MM.1S (cell line): ENCODE results near the gene CACNB4.

Experiments used
- DNase-seq: peaks from one replicate; pipeline ENCODE4 v3.0.0-alpha.2; 2015
- H2AFZ ChIP-seq: fragments of 300-600 bp; sonication (generic); 2 replicates; pipeline ENCODE4 v1.6.0; 2016; ENCODE audit warnings: antibody characterized with exemption, low read length
- H3F3A ChIP-seq: fragments of 300-600 bp; sonication (generic); 2 replicates; pipeline ENCODE4 v1.6.1; 2016; ENCODE audit warnings: mild to moderate bottlenecking, antibody characterized with exemption, low read length, moderate library complexity, mixed read lengths; ENCODE audit not compliant: insufficient read depth
- H3K27ac ChIP-seq: fragments of 300-600 bp; sonication (generic); 2 replicates; pipeline ENCODE4 v1.5.1; 2016; ENCODE audit warnings: mild to moderate bottlenecking, low read length
- H3K27me3 ChIP-seq: fragments of 300-600 bp; sonication (generic); replicated peaks from 2 replicates; pipeline ENCODE4 v1.6.0; 2016; ENCODE audit warnings: low read length; ENCODE audit not compliant: insufficient read depth
- H3K36me3 ChIP-seq: fragments of 300-600 bp; sonication (generic); replicated peaks from 2 replicates; pipeline ENCODE4 v1.6.1; 2016; ENCODE audit warnings: mild to moderate bottlenecking, low read length, mixed read lengths; ENCODE audit not compliant: insufficient read depth
- H3K4me1 ChIP-seq: fragments of 300-600 bp; sonication (generic); 2 replicates; pipeline ENCODE4 v1.6.1; 2016; ENCODE audit warnings: low read length, mixed read lengths
- H3K4me2 ChIP-seq: fragments of 300-600 bp; sonication (generic); 2 replicates; pipeline ENCODE4 v1.6.0; 2016; ENCODE audit warnings: low read depth, low read length
- H3K4me3 ChIP-seq: fragments of 300-600 bp; sonication (generic); 2 replicates; pipeline ENCODE4 v1.5.1; 2016; ENCODE audit warnings: low read length, mixed read lengths
- H3K79me2 ChIP-seq: fragments of 300-600 bp; sonication (generic); 2 replicates; pipeline ENCODE4 v1.6.1; 2016; ENCODE audit warnings: mixed run types, low read length, mixed read lengths
- H3K9ac ChIP-seq: fragments of 300-600 bp; sonication (generic); 2 replicates; pipeline ENCODE4 v1.6.1; 2016; ENCODE audit warnings: low read length, mixed read lengths
- H3K9me2 ChIP-seq: fragments of 300-600 bp; sonication (generic); replicated peaks from 2 replicates; pipeline ENCODE4 v1.6.1; 2016; ENCODE audit warnings: mild to moderate bottlenecking, low read length, mixed read lengths; ENCODE audit not compliant: insufficient read depth
- H3K9me3 ChIP-seq: fragments of 300-600 bp; sonication (generic); replicated peaks from 2 replicates; pipeline ENCODE4 v1.6.1; 2016; ENCODE audit warnings: mild to moderate bottlenecking, low read length, mixed read lengths; ENCODE audit not compliant: insufficient read depth
- H4K20me1 ChIP-seq: fragments of 300-600 bp; sonication (generic); 2 replicates; pipeline ENCODE4 v1.6.1; 2016; ENCODE audit warnings: mild to moderate bottlenecking, low read length, moderate library complexity, mixed read lengths; ENCODE audit not compliant: insufficient read depth
- EZH2 ChIP-seq: fragments of 300-600 bp; sonication (generic); optimal IDR thresholded peaks from 2 replicates; pipeline ENCODE3; 2017; ENCODE audit warnings: low read depth, mild to moderate bottlenecking, antibody characterized with exemption, low read length, mixed read lengths
- EZH2phosphoT487 ChIP-seq: fragments of 300-600 bp; sonication (generic); IDR thresholded peaks from 2 replicates; pipeline ENCODE4 v1.6.1; 2018; ENCODE audit warnings: antibody characterized with exemption, low read length
- TF ChIP-seq, protein P1 (sequence below): fragments of 300-600 bp; sonication (generic); IDR thresholded peaks from 2 replicates; pipeline ENCODE4 v1.5.1; 2016; ENCODE audit warnings: antibody characterized with exemption, low read length, mixed read lengths

The CACNB4 gene

DNA sequence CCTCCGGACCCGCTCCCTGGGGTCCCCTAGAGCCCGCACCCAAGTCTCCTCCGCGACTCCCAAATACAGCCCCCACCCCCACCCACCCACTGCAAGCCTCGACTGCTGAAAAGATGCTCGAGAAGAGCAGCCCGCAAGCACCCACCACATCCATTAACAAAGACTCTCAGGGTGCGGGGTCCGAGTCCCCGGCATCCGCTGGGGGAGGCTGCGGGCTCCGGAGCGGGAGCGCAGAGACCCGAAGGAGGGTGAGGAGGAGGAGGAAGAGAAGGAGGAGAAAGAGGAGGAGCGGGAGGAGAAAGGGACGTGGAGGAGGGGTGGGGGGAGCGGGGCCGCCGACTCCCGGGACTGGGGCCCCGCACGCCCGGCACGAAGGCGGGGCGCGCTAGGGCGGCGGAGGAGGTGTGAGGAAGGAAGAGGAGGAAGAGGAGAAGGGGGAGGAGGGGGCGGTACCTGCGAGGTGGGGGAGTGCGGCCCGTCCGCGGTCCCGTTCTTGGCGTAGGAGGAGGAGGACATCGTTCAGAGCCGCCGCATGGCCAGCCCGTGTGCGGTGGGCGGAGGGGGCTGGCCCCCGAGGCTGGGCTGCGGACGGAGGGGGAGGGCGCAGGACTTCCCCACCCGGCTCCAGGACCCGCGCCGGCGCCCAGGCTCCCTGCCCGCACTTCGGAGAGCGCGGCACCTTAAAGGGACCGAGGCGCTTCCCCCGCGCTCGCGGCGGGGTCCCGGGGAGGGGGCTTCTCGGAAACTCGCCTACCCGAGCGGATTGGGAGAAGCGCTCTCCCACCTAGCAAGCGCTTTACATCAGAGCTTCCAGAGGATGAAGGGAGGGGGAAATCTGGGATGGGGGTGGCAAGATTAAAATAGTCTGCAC, at the start of gene CACNB4:
Gene CACNB4 (minus strand): TSS at position 549 of the 871 bp plus-strand sequence.
- Histone ChIP-seq H3F3A (no peaks in the 10 kb centered on the region), H2AFZ (peak within 1 kb of the TSS; percentile 96), H3K27ac (no peak within 1 kb of the TSS), H3K4me3 (peak within 1 kb of the TSS; percentile 71), H3K9me2 (no peaks in the 10 kb centered on the region), H3K36me3 (no peaks in the 10 kb centered on the region), H3K4me2 (peak within 1 kb of the TSS; percentile 77), H3K9ac (peak within 1 kb of the TSS; percentile 12; the same call in 1 of the 2 replicates), H3K79me2 (no peaks in the 10 kb centered on the region), H3K4me1 (no peaks in the 10 kb centered on the region), H4K20me1 (no peaks in the 10 kb centered on the region), H3K27me3 (no peaks in the 10 kb centered on the region), H3K9me3 (no peaks in the 10 kb centered on the region)
- TF ChIP-seq, protein P1, sequence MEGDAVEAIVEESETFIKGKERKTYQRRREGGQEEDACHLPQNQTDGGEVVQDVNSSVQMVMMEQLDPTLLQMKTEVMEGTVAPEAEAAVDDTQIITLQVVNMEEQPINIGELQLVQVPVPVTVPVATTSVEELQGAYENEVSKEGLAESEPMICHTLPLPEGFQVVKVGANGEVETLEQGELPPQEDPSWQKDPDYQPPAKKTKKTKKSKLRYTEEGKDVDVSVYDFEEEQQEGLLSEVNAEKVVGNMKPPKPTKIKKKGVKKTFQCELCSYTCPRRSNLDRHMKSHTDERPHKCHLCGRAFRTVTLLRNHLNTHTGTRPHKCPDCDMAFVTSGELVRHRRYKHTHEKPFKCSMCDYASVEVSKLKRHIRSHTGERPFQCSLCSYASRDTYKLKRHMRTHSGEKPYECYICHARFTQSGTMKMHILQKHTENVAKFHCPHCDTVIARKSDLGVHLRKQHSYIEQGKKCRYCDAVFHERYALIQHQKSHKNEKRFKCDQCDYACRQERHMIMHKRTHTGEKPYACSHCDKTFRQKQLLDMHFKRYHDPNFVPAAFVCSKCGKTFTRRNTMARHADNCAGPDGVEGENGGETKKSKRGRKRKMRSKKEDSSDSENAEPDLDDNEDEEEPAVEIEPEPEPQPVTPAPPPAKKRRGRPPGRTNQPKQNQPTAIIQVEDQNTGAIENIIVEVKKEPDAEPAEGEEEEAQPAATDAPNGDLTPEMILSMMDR, result no peak
- TF ChIP-seq EZH2 (no peak), EZH2phosphoT487 (no peak)
- no peak for DNase-seq

DNA sequence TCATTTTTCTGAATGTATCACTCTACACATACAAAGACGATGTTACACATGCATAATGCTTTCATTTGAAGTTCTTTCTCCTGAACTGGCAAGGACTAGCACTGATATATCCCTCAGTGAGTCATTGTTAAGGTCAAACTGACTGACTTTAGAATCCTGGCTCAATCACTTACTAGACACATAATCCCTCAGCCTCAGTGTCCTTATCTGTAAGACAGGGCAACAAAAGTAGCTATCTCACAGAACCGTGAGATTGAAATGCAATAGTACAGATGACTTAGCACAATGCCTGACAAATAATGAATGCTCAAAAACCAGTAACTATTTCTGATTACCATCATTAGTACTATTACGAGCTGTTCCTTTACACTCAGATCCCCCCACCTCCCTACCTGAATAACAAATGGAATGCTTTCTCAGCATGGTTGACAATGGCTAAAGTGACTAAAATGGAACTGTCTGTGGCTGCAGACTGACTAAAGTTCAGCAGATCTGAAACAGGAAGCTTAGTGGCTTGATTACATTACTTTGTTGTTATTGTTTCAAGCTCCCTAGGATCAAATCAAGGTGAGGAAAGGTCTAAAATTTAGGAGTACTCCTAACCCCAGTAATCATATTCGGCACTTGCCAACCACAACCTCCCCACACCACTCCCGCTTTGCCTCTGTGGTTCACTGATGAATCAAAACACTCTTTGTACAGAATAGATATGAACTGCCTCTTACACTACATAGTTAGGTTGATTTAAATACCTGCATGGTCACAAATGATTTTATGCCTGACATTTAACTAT, 35.8 kb upstream of the CACNB4 start:
- Histone ChIP-seq H3K27ac (no peak overlapping the region), H3K9me3 (no peaks in the 10 kb centered on the region), H3K4me1 (peaks cover 12% of the 10 kb centered on the region), H3K4me2 (peak overlapping the region; percentile 6; the same call in 1 of the 2 replicates), H4K20me1 (no peaks in the 10 kb centered on the region), H3F3A (no peaks in the 10 kb centered on the region), H3K9me2 (no peaks in the 10 kb centered on the region), H2AFZ (no peak overlapping the region), H3K27me3 (no peaks in the 10 kb centered on the region), H3K79me2 (no peaks in the 10 kb centered on the region), H3K9ac (no peak overlapping the region), H3K4me3 (no peak overlapping the region), H3K36me3 (no peaks in the 10 kb centered on the region)
- DNase-seq, result peak; percentile 37
- TF ChIP-seq EZH2phosphoT487, result no peak
- TF ChIP-seq, protein P1, result no peak
- TF ChIP-seq EZH2, result no peak

DNA sequence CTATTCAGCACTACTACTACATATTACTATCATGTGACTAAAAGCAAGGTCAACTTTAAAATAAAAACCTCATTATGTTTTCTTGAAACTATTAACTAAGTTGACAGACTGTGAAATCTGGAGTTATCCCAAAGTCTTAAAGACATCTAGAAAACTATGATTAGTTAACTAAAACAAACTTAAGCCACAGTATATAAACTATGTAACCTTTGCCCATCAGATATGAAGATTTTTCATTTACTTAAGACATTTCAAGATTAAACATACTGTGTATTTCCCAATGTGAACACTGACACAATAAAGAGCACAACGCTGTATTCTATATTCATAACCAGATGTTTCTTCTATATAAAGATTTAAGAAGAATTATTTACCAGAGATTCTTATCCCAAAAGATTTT, 33.5 kb upstream of the CACNB4 start:
- H3K4me1 ChIP-seq, result peaks cover 12% of the 10 kb centered on the region
- H3K27ac ChIP-seq, result no peak overlapping the region
- H3K36me3 ChIP-seq, result no peaks in the 10 kb centered on the region
- H3K4me2 ChIP-seq, result no peak overlapping the region
- no peaks in the 10 kb centered on the region for H3K9me2 ChIP-seq
- no peak overlapping the region for H3K4me3 ChIP-seq
- H3F3A ChIP-seq, result no peaks in the 10 kb centered on the region
- no peak for DNase-seq
- TF ChIP-seq, protein P1, result no peak
- TF ChIP-seq EZH2phosphoT487 (no peak), EZH2 (no peak)
- H3K9ac ChIP-seq, result no peak overlapping the region
- no peak overlapping the region for H2AFZ ChIP-seq
- H3K9me3 ChIP-seq, result no peaks in the 10 kb centered on the region
- H3K27me3 ChIP-seq, result no peaks in the 10 kb centered on the region
- no peaks in the 10 kb centered on the region for H4K20me1 ChIP-seq
- H3K79me2 ChIP-seq, result no peaks in the 10 kb centered on the region
